OCI-LY7 (cell line): ENCODE results near the gene LRRC47. TPM values are rescaled to one million over a fixed set of nuclear protein-coding genes. Genes with fewer than 3 reads are reported as not detected.

Experiments
- BruUV-seq: library from RNA; stranded (reverse); fragments of 400-500 nt; replicated peaks from 2 replicates; lab custom pipeline; 2021; lab: Mats Ljungman, UMichigan
- CTCF ChIA-PET: fragments of 300-600 bp; sonication (Branson Sonifier 250); formaldehyde crosslinking; loops from one replicate; lab custom pipeline; 2022; ENCODE audit warnings: antibody characterized with exemption; ENCODE audit not compliant: unreplicated experiment; lab: Charles Lee
- POLR2A ChIA-PET: fragments of 300-600 bp; sonication (Branson Sonifier 250); formaldehyde crosslinking; loops from one replicate; lab custom pipeline; 2022; ENCODE audit warnings: antibody characterized with exemption; lab: Charles Lee
- DNase-seq: peaks from one replicate; pipeline ENCODE4 v3.0.0-alpha.2; 2015; ENCODE audit warnings: low spot score
- H2AFZ ChIP-seq: fragments of 200-600 bp; sonication (generic), shearing (Covaris generic); 2 replicates; pipeline ENCODE4 v1.6.1; 2014; ENCODE audit warnings: mild to moderate bottlenecking, antibody characterized with exemption, low read length, moderate library complexity
- H3K27ac ChIP-seq: fragments of 200-600 bp; sonication (generic); 2 replicates; pipeline ENCODE4 v1.5.1; 2014; ENCODE audit warnings: mixed run types, low read depth, mild to moderate bottlenecking, moderate library complexity, low read length, inconsistent platforms; ENCODE audit not compliant: poor library complexity, severe bottlenecking
- H3K36me3 ChIP-seq: fragments of 200-600 bp; sonication (generic); 2 replicates; pipeline ENCODE4 v1.6.1; 2014; ENCODE audit warnings: mild to moderate bottlenecking, antibody characterized with exemption, low read length, moderate library complexity, mixed read lengths; ENCODE audit not compliant: insufficient read depth
- H3K4me1 ChIP-seq: fragments of 200-600 bp; sonication (generic); 2 replicates; pipeline ENCODE4 v1.5.1; 2014; ENCODE audit warnings: mild to moderate bottlenecking, low read length; ENCODE audit not compliant: insufficient read depth, poor library complexity, severe bottlenecking
- H3K4me2 ChIP-seq: fragments of 200-600 bp; sonication (generic); 2 replicates; pipeline ENCODE4 v1.6.1; 2014; ENCODE audit warnings: mild to moderate bottlenecking, low read length
- H3K4me3 ChIP-seq: fragments of 200-600 bp; sonication (generic); 2 replicates; pipeline ENCODE4 v1.5.1; 2014; ENCODE audit warnings: mild to moderate bottlenecking, low read depth, low read length; ENCODE audit not compliant: poor library complexity, severe bottlenecking
- H3K79me2 ChIP-seq: fragments of 200-600 bp; sonication (generic); 2 replicates; pipeline ENCODE4 v1.6.1; 2016; ENCODE audit warnings: low read depth, mild to moderate bottlenecking, low read length, moderate library complexity, mixed read lengths; ENCODE audit not compliant: insufficient read depth
- H3K9me2 ChIP-seq: fragments of 200-600 bp; sonication (generic); 2 replicates; pipeline ENCODE4 v1.6.1; 2016; ENCODE audit warnings: mild to moderate bottlenecking, low read length, mixed read lengths; ENCODE audit not compliant: insufficient read depth
- H3K9me3 ChIP-seq: fragments of 200-600 bp; sonication (generic); 2 replicates; pipeline ENCODE4 v1.6.1; 2014; ENCODE audit warnings: mild to moderate bottlenecking, mixed run types, low read length, mixed read lengths
- H4K20me1 ChIP-seq: fragments of 200-600 bp; sonication (generic); 2 replicates; pipeline ENCODE4 v1.6.1; 2014; ENCODE audit warnings: mild to moderate bottlenecking, antibody characterized with exemption, low read length, moderate library complexity, mixed read lengths; ENCODE audit not compliant: insufficient read depth
- EZH2phosphoT487 ChIP-seq: fragments of 200-600 bp; sonication (generic); IDR thresholded peaks from 2 replicates; pipeline ENCODE4 v1.6.1; 2018; ENCODE audit warnings: low read depth, borderline replicate concordance, mild to moderate bottlenecking, mixed run types, antibody characterized with exemption, low read length, moderate library complexity, mixed read lengths
- intact Hi-C: fragments of 100-400 bp; cut with micrococcal nuclease; formaldehyde crosslinking; loops from one replicate; pipeline ENCODE4 v1.10.0; 2022; ENCODE audit not compliant: unreplicated experiment
- total RNA-seq, 2 experiments: library from RNA; depleted of rRNA in 1 of 2; stranded (reverse); fragments of >200 nt in 1 of 2; shearing (Covaris generic) in 1 of 2; gene quantifications; 2 replicates each; pipeline ENCODE4 v1.2.3, GENCODE V29; 2014 to 2022
- TF ChIP-seq, protein P1 (sequence below): fragments of 200-600 bp; sonication (generic); conservative IDR thresholded peaks from 2 replicates; pipeline ENCODE4 v1.5.1; 2014; ENCODE audit warnings: mild to moderate bottlenecking, antibody characterized with exemption, low read length, moderate library complexity, mixed read lengths

The LRRC47 gene
- total RNA-seq, 2 experiments from 2014 or later, result 36.4 to 49.1 TPM

DNA sequence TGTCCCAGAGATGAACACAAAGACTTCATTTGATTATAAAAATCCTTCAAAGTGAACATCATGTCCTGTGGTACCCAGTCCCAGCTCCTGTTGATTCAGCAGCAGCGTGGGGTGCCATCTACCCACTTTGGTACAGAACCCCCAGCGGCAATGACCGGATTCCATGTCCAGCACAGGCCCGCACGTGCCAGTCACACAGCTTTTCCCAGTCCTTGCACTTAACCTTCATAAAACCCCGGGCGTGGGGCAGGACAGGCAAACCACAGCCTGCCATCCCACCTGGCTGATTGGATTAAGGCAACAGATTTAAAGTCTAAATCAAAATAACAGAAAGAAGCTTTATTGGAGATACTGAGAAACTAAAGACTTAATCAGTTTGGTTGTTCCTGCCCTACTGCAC is 45.2 kb upstream of the LRRC47 start:
- Histone ChIP-seq H3K4me1 (peaks cover 7% of the 10 kb centered on the region), H3K9me3 (peaks cover 12% of the 10 kb centered on the region; the same call in 1 of the 2 replicates), H3K4me2 (no peak overlapping the region), H3K36me3 (peaks cover 85% of the 10 kb centered on the region), H4K20me1 (no peaks in the 10 kb centered on the region), H3K9me2 (no peaks in the 10 kb centered on the region), H3K4me3 (no peak overlapping the region), H3K27ac (no peak overlapping the region), H2AFZ (no peak overlapping the region), H3K79me2 (no peaks in the 10 kb centered on the region)
- ChIA-PET POLR2A (no interaction called here), CTCF (no interaction called here)
- no TSS peak for BruUV-seq
- DNase-seq, result no peak
- intact Hi-C loops, result no loop called here
- TF ChIP-seq EZH2phosphoT487, result no peak
- TF ChIP-seq, protein P1, sequence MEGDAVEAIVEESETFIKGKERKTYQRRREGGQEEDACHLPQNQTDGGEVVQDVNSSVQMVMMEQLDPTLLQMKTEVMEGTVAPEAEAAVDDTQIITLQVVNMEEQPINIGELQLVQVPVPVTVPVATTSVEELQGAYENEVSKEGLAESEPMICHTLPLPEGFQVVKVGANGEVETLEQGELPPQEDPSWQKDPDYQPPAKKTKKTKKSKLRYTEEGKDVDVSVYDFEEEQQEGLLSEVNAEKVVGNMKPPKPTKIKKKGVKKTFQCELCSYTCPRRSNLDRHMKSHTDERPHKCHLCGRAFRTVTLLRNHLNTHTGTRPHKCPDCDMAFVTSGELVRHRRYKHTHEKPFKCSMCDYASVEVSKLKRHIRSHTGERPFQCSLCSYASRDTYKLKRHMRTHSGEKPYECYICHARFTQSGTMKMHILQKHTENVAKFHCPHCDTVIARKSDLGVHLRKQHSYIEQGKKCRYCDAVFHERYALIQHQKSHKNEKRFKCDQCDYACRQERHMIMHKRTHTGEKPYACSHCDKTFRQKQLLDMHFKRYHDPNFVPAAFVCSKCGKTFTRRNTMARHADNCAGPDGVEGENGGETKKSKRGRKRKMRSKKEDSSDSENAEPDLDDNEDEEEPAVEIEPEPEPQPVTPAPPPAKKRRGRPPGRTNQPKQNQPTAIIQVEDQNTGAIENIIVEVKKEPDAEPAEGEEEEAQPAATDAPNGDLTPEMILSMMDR, result no peak

DNA sequence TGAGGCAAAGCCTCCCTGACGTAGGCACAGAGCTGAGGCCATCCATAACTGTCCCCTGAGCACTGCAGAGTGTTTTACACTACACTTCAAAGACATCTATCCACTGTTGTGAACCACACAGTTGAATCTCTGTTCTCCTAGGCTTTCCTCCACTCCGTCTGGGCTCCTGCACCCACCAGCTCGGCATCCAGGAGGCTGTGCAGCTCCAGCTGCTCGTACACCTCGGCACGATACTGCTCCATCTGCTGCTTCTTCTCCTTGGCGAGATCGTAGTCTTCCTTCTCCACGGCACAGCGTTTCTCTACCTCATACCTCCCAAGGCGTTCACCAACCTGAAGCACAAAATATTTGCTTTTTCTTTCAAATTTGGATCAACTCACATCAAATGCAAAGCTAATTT is 42.5 kb upstream of the LRRC47 start:
- no peaks in the 10 kb centered on the region for H3K4me1 ChIP-seq
- H3K36me3 ChIP-seq, result peaks cover 91% of the 10 kb centered on the region
- no peak overlapping the region for H3K4me3 ChIP-seq
- H3K27ac ChIP-seq, result no peak overlapping the region
- CTCF ChIA-PET, result no interaction called here
- no peaks in the 10 kb centered on the region for H4K20me1 ChIP-seq
- no peaks in the 10 kb centered on the region for H3K79me2 ChIP-seq
- H3K9me3 ChIP-seq, result peaks cover 12% of the 10 kb centered on the region; the same call in 1 of the 2 replicates
- TF ChIP-seq, protein P1, result no peak
- TF ChIP-seq EZH2phosphoT487, result no peak
- no peak for DNase-seq
- intact Hi-C loops, result no loop called here
- no peaks in the 10 kb centered on the region for H3K9me2 ChIP-seq
- POLR2A ChIA-PET, result no interaction called here
- no TSS peak for BruUV-seq
- H2AFZ ChIP-seq, result no peak overlapping the region
- H3K4me2 ChIP-seq, result no peak overlapping the region

DNA sequence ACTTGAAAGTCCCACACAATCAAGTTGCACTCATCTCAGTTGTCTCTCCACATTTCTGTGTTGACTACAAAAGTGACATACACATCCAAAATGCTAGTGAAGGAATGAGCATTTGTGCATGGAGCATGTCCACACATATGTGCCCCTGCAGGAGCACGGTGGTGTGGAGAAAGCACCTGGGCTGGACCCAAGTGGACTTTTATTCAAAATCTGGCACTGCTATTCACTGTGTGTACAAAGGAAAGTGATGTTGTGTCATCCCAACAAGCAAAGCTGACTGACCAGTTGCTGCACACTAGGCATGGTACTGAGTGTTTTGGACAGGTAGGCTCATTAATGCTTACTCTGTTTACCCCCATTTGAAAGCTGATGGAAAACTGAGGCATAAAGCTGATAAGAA is 41.4 kb upstream of the LRRC47 start:
- BruUV-seq, result no TSS peak
- H3K9me3 ChIP-seq, result peaks cover 12% of the 10 kb centered on the region; the same call in 1 of the 2 replicates
- H2AFZ ChIP-seq, result no peak overlapping the region
- TF ChIP-seq, protein P1, result no peak
- no peak for TF ChIP-seq EZH2phosphoT487
- H4K20me1 ChIP-seq, result no peaks in the 10 kb centered on the region
- intact Hi-C loops, result no loop called here
- ChIA-PET POLR2A (no interaction called here), CTCF (no interaction called here)
- no peak overlapping the region for H3K27ac ChIP-seq
- H3K79me2 ChIP-seq, result no peaks in the 10 kb centered on the region
- H3K4me2 ChIP-seq, result no peak overlapping the region
- no peak for DNase-seq
- no peaks in the 10 kb centered on the region for H3K4me1 ChIP-seq
- H3K36me3 ChIP-seq, result peaks cover 91% of the 10 kb centered on the region
- no peak overlapping the region for H3K4me3 ChIP-seq
- no peaks in the 10 kb centered on the region for H3K9me2 ChIP-seq
